Measurements from ENCODE around the gene CPT1C.

DNA sequence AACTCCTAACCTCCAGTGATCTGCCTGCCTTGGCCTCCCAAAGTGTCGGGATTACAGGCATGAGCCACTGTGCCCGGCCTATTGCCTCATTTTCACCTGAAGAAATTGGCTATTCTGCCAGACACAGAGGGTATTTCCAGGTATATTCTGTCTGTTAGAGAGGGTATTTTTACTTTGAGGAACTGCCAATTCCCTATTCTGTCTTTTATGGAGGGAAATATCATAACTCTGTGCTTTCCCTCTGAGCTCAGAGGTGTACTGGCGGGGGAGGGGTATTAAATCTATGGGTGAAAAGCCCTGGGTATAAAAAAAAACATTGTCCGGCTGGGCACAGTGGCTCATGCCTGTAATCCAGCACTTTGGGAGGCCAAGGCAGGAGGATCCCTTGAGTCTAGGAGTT is 47.4 kb downstream of the CPT1C start:
- TF ChIP-seq, protein P1, sequence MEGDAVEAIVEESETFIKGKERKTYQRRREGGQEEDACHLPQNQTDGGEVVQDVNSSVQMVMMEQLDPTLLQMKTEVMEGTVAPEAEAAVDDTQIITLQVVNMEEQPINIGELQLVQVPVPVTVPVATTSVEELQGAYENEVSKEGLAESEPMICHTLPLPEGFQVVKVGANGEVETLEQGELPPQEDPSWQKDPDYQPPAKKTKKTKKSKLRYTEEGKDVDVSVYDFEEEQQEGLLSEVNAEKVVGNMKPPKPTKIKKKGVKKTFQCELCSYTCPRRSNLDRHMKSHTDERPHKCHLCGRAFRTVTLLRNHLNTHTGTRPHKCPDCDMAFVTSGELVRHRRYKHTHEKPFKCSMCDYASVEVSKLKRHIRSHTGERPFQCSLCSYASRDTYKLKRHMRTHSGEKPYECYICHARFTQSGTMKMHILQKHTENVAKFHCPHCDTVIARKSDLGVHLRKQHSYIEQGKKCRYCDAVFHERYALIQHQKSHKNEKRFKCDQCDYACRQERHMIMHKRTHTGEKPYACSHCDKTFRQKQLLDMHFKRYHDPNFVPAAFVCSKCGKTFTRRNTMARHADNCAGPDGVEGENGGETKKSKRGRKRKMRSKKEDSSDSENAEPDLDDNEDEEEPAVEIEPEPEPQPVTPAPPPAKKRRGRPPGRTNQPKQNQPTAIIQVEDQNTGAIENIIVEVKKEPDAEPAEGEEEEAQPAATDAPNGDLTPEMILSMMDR (IDR thresholded peaks at IDR 0.05) = no peak
- TF ChIP-seq POLR2A (IDR thresholded peaks at IDR 0.05) = no peak

Data from body of pancreas (tissue), 4 donors.